ENCODE data around the gene POU2F1.

GRCh38 chr1:167293057-167293456, 72.4 kb downstream of the POU2F1 start:
- TF ChIP-seq CTCF (IDR thresholded peaks at IDR 0.05) = no peak
- TF ChIP-seq POLR2A (IDR thresholded peaks at IDR 0.05) = no peak
